Measurements from ENCODE around the gene LILRB2. TPM values are rescaled to one million over a fixed set of nuclear protein-coding genes. Genes with fewer than 3 reads are reported as not detected.

LILRB2 gene
- total RNA-seq, 1 experiment from 2014 or later: not detected

DNA sequence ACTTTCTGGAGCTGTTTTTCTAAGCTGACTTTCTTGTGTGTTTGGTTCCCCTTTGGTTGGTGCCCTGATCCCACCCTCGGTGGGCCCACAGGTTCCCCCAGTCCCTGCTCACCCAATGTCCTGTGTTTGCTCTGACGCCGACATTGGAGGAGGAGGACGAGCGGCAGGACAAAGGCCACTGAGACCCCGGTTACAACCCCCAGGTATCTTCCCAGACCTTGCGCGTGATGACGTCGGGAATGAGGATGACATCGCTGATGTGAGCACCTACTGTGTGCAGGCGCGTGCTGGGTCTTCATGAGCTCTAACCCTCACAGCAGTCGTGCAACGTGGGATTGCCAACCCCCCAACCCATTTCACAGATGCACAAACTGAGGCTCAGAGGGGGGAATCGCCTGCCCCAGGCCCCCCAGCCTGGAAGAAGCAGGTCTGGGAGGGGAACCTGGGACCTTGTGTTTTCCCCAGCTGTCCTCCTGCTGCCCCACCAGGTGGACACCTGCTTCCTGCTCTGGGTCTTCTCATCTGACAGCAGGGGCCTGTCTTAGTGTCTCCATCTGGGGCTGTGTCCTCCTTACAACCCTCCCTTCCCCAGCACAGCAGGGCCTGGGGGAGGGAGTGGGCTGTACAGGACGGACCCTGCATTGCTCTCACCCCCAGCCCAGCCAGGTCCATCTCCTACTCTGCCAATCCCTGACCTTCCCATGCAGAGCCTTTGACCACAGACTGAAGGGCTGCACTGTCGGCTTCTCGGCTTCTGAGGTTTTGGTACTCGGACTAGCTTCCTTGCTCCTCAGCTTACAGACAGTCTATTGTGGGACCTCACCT is 33.6 kb downstream of the LILRB2 start:
- no peak overlapping the region for H3K56ac ChIP-seq (ENCODE audit: insufficient read length, low read depth, low read length)
- H2BK12ac ChIP-seq (ENCODE audit: insufficient read length, low read depth, low read length): no peak overlapping the region
- no peaks in the 10 kb centered on the region for H3K79me1 ChIP-seq (ENCODE audit: insufficient read depth, low read depth, low read length, poor library complexity, severe bottlenecking)
- no peak overlapping the region for H3K4ac ChIP-seq (ENCODE audit: low read depth, low read length)
- Mint-ChIP-seq H3K4me3 (no peak overlapping the region), H3K9me3 (peaks cover 0 to 34% of the 10 kb centered on the region in 2 experiments; a peak in 2 of 5 replicates), H3K27me3 (ENCODE audit: low read depth) (peaks cover 35% of the 10 kb centered on the region), H3K4me1 (no peaks in the 10 kb centered on the region), H3K27ac (no peak overlapping the region), H3K36me3 (ENCODE audit: insufficient read depth in 1 of 3, low read depth in 3 of 3) (no peaks in the 10 kb centered on the region)
- DNase-seq: no peak
- no peak overlapping the region for H2BK5ac ChIP-seq (ENCODE audit: insufficient read length, low read length)
- H3K79me2 ChIP-seq (ENCODE audit: insufficient read depth, low read length): no peaks in the 10 kb centered on the region
- H3K9me3 ChIP-seq (ENCODE audit: control insufficient read depth, low read depth, low read length): no peaks in the 10 kb centered on the region
- H2AK5ac ChIP-seq (ENCODE audit: insufficient read length, low read length): no peak overlapping the region
- no peaks in the 10 kb centered on the region for H3K23me2 ChIP-seq (ENCODE audit: insufficient read length, low read depth, low read length, poor library complexity, severe bottlenecking)
- no peaks in the 10 kb centered on the region for H3K27me3 ChIP-seq (ENCODE audit: insufficient read depth, low read length)
- no CpG with 5 or more reads among the region's 20 CpGs for WGBS (ENCODE audit: extremely low coverage, insufficient read length, low lambda C conversion rate)
- H2AFZ ChIP-seq (ENCODE audit: low read length): no peak overlapping the region
- H3K4me2 ChIP-seq (ENCODE audit: insufficient read depth, insufficient read length, low read length): no peak overlapping the region
- H2BK15ac ChIP-seq (ENCODE audit: low read depth, low read length): no peak overlapping the region
- H3K27ac ChIP-seq (ENCODE audit: insufficient read length, low read depth, low read length): no peak overlapping the region
- no peak overlapping the region for H3K14ac ChIP-seq (ENCODE audit: insufficient read depth, low read length)
- no peaks in the 10 kb centered on the region for H4K20me1 ChIP-seq (ENCODE audit: control insufficient read depth, insufficient read depth, insufficient read length)
- H4K5ac ChIP-seq (ENCODE audit: insufficient read length, low read depth, low read length): no peak overlapping the region
- no peak overlapping the region for H3K23ac ChIP-seq (ENCODE audit: insufficient read length, low read depth, low read length)
- no peak overlapping the region for H3K9ac ChIP-seq (ENCODE audit: extremely low read depth, insufficient read length, low read length)
- no peak overlapping the region for H4K91ac ChIP-seq (ENCODE audit: insufficient read length, low read depth, low read length)
- H3K4me1 ChIP-seq (ENCODE audit: insufficient read depth, low read length): no peaks in the 10 kb centered on the region
- no peak overlapping the region for H3K18ac ChIP-seq (ENCODE audit: insufficient read length, low read depth, low read length)
- no peak overlapping the region for H2BK120ac ChIP-seq (ENCODE audit: low read depth, low read length, poor library complexity, severe bottlenecking)
- no peak overlapping the region for H4K8ac ChIP-seq (replicated peaks; ENCODE audit: insufficient read length, low read depth, low read length)
- H2BK20ac ChIP-seq (ENCODE audit: low read depth, low read length, poor library complexity, severe bottlenecking): no peak overlapping the region
- H3T11ph ChIP-seq (ENCODE audit: low read length): no peak overlapping the region
- TF ChIP-seq, protein P1, sequence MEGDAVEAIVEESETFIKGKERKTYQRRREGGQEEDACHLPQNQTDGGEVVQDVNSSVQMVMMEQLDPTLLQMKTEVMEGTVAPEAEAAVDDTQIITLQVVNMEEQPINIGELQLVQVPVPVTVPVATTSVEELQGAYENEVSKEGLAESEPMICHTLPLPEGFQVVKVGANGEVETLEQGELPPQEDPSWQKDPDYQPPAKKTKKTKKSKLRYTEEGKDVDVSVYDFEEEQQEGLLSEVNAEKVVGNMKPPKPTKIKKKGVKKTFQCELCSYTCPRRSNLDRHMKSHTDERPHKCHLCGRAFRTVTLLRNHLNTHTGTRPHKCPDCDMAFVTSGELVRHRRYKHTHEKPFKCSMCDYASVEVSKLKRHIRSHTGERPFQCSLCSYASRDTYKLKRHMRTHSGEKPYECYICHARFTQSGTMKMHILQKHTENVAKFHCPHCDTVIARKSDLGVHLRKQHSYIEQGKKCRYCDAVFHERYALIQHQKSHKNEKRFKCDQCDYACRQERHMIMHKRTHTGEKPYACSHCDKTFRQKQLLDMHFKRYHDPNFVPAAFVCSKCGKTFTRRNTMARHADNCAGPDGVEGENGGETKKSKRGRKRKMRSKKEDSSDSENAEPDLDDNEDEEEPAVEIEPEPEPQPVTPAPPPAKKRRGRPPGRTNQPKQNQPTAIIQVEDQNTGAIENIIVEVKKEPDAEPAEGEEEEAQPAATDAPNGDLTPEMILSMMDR (conservative IDR thresholded peaks at IDR 0.05): no peak
